ENCODE measurements around the gene SEMA3B. TPM values are rescaled to one million over a fixed set of nuclear protein-coding genes. Genes with fewer than 3 reads are reported as not detected.
A peak's percentile ranks its signal among the peaks of the same experiment; 100 is the strongest.

SEMA3B gene
- total RNA-seq, 2 experiments from 2014 or later: 1.6 to 2.1 TPM

- peak overlapping the region; percentile 12 for H3K4me3 Mint-ChIP-seq
- ATAC-seq: no peak
- no peaks in the 10 kb centered on the region for H3K9me3 Mint-ChIP-seq (ENCODE audit: low read depth)
- CTCF ChIA-PET: interaction anchor here (0.6 to 3.4 kb wide), 6 partner anchors 9 to 1832 kb away, joined by 3 to 27 read pairs (median 4); partner anchors contain the start of genes IFRD2 and RASSF1
- H3K27me3 Mint-ChIP-seq: no peaks in the 10 kb centered on the region
- H3K36me3 Mint-ChIP-seq (ENCODE audit: low read depth): no peaks in the 10 kb centered on the region
- peak overlapping the region; percentile 42 for H3K27ac Mint-ChIP-seq
- DNase-seq: no peak
- intact Hi-C loops (cut with DNase I, micrococcal nuclease): loop anchor here in 1 of 2 experiments (10.0 kb wide), 1 partner anchor 48 kb away; the partner anchor contains the start of gene LSMEM2
- POLR2A ChIA-PET: interaction anchor here (1.0 kb wide), 1 partner anchor 24 kb away, joined by 3 read pairs; the partner anchor contains the start of genes HYAL3 and NAA80
- H3K4me1 Mint-ChIP-seq: peaks cover 37% of the 10 kb centered on the region
These were observed 54.2 kb downstream of the SEMA3B start for GRCh38 chr3:50323092-50323600.

- Mint-ChIP-seq H3K4me1 (peaks cover 38% of the 10 kb centered on the region), H3K27me3 (no peaks in the 10 kb centered on the region), H3K27ac (peak overlapping the region; percentile 6), H3K9me3 (ENCODE audit: low read depth) (no peaks in the 10 kb centered on the region), H3K36me3 (ENCODE audit: low read depth) (peaks cover 3% of the 10 kb centered on the region), H3K4me3 (no peak overlapping the region)
- ChIA-PET CTCF (interaction anchor here (0.5 to 3.4 kb wide), 16 partner anchors 11 to 1831 kb away, joined by 3 to 27 read pairs (median 4); partner anchors contain the start of genes CYB561D2, HYAL3, IFRD2 and NAA80), POLR2A (interaction anchor here (1.0 kb wide), 1 partner anchor 13 kb away, joined by 3 read pairs; no protein-coding TSS in a partner anchor)
- ATAC-seq: no peak
- intact Hi-C loops (cut with DNase I, micrococcal nuclease): loop anchor here (1.0 to 10.0 kb wide), 2 partner anchors 49 kb away; partner anchors contain the start of gene LSMEM2 (in 1 of the 2)
- no peak for DNase-seq
These were observed 54.8 kb downstream of the SEMA3B start for GRCh38 chr3:50323614-50324199.

- no peak overlapping the region for H3K4me3 Mint-ChIP-seq
- no peaks in the 10 kb centered on the region for H3K9me3 Mint-ChIP-seq (ENCODE audit: low read depth)
- H3K27ac Mint-ChIP-seq: no peak overlapping the region
- DNase-seq (peak; percentile 79), ATAC-seq (peak; percentile 32)
- CTCF ChIA-PET: interaction anchor here (0.5 to 3.4 kb wide), 18 partner anchors 10 to 783 kb away, joined by 3 to 27 read pairs (median 4); partner anchors contain the start of genes CYB561D2, GNAI2, HYAL3 and NAA80
- POLR2A ChIA-PET: interaction anchor here (1.0 kb wide), 1 partner anchor 13 kb away, joined by 3 read pairs; no protein-coding TSS in a partner anchor
- peaks cover 6% of the 10 kb centered on the region for H3K36me3 Mint-ChIP-seq (ENCODE audit: low read depth)
- intact Hi-C loops (cut with DNase I, micrococcal nuclease): loop anchor here (1.0 to 10.0 kb wide), 3 partner anchors 50 to 87 kb away; partner anchors contain the start of genes GNAI2 (in 1 of the 2) and LSMEM2 (in 1 of the 2)
- H3K4me1 Mint-ChIP-seq: peaks cover 32% of the 10 kb centered on the region
- H3K27me3 Mint-ChIP-seq: no peaks in the 10 kb centered on the region
These were observed 55.6 kb downstream of the SEMA3B start for GRCh38 chr3:50324351-50325112.

- Mint-ChIP-seq H3K9me3 (ENCODE audit: low read depth) (no peaks in the 10 kb centered on the region), H3K27ac (no peak overlapping the region), H3K4me3 (no peak overlapping the region), H3K4me1 (peaks cover 28% of the 10 kb centered on the region), H3K36me3 (ENCODE audit: low read depth) (peaks cover 9% of the 10 kb centered on the region), H3K27me3 (no peaks in the 10 kb centered on the region)
- DNase-seq: no peak
- intact Hi-C loops (cut with DNase I, micrococcal nuclease): loop anchor here in 1 of 2 experiments (5.0 to 10.0 kb wide), 2 partner anchors 50 to 88 kb away; partner anchors contain the start of genes GNAI2 and LSMEM2
- ChIA-PET POLR2A (no interaction called here), CTCF (interaction anchor here (0.6 to 3.4 kb wide), 9 partner anchors 9 to 614 kb away, joined by 3 to 27 read pairs (median 7); partner anchors contain the start of genes CYB561D2, GNAI2, HYAL3 and NAA80)
- ATAC-seq: no peak
These were observed 56.1 kb downstream of the SEMA3B start for GRCh38 chr3:50325113-50325480.

GRCh38 chr3:50325497-50326181 lies 56.7 kb downstream of the SEMA3B start:
- no peak overlapping the region for H3K27ac Mint-ChIP-seq
- no peaks in the 10 kb centered on the region for H3K27me3 Mint-ChIP-seq
- intact Hi-C loops (cut with DNase I, micrococcal nuclease): loop anchor here in 1 of 2 experiments (5.0 to 10.0 kb wide), 2 partner anchors 51 to 88 kb away; partner anchors contain the start of genes GNAI2 and LSMEM2
- no peak overlapping the region for H3K4me3 Mint-ChIP-seq
- H3K4me1 Mint-ChIP-seq: peaks cover 23% of the 10 kb centered on the region
- no peak for ATAC-seq
- H3K36me3 Mint-ChIP-seq (ENCODE audit: low read depth): peaks cover 15% of the 10 kb centered on the region
- CTCF ChIA-PET: interaction anchor here (0.6 to 3.6 kb wide), 7 partner anchors 11 to 90 kb away, joined by 4 to 27 read pairs (median 5); partner anchors contain the start of genes GNAI2, HYAL3, NAA80 and ZMYND10
- DNase-seq: no peak
- H3K9me3 Mint-ChIP-seq (ENCODE audit: low read depth): no peaks in the 10 kb centered on the region
- POLR2A ChIA-PET: no interaction called here

GRCh38 chr3:50326182-50326541 lies 57.2 kb downstream of the SEMA3B start:
- ATAC-seq: no peak
- Mint-ChIP-seq H3K9me3 (ENCODE audit: low read depth) (no peaks in the 10 kb centered on the region), H3K4me3 (no peak overlapping the region), H3K36me3 (ENCODE audit: low read depth) (peaks cover 20% of the 10 kb centered on the region), H3K27me3 (no peaks in the 10 kb centered on the region), H3K27ac (no peak overlapping the region), H3K4me1 (peaks cover 22% of the 10 kb centered on the region)
- intact Hi-C loops (cut with DNase I, micrococcal nuclease): loop anchor here in 1 of 2 experiments (5.0 to 10.0 kb wide), 2 partner anchors 51 to 89 kb away; partner anchors contain the start of genes GNAI2 and LSMEM2
- DNase-seq: no peak
- CTCF ChIA-PET: interaction anchor here (0.6 to 3.6 kb wide), 4 partner anchors 10 to 1152 kb away, joined by 3 to 16 read pairs (median 4); partner anchors contain the start of genes HYAL3, NAA80 and ZMYND10
- POLR2A ChIA-PET: no interaction called here

GRCh38 chr3:50327129-50327528 lies 58.2 kb downstream of the SEMA3B start:
- ChIA-PET CTCF (interaction anchor here (1.1 to 3.6 kb wide), 7 partner anchors 8 to 92 kb away, joined by 4 to 18 read pairs (median 4); partner anchors contain the start of genes HYAL3, NAA80 and ZMYND10), POLR2A (interaction anchor here (1.6 kb wide), 1 partner anchor 10 kb away, joined by 18 read pairs; no protein-coding TSS in a partner anchor)
- Mint-ChIP-seq H3K27me3 (no peaks in the 10 kb centered on the region), H3K4me1 (peaks cover 22% of the 10 kb centered on the region), H3K4me3 (peak overlapping the region; percentile 83), H3K27ac (peak overlapping the region; percentile 19), H3K36me3 (ENCODE audit: low read depth) (peaks cover 28% of the 10 kb centered on the region), H3K9me3 (ENCODE audit: low read depth) (no peaks in the 10 kb centered on the region)
- ATAC-seq (no peak), DNase-seq (no peak)
- intact Hi-C loops (cut with DNase I, micrococcal nuclease): loop anchor here in 1 of 2 experiments (5.0 to 10.0 kb wide), 2 partner anchors 52 to 90 kb away; partner anchors contain the start of genes GNAI2 and LSMEM2

Small RNA genes lying within 50 kb of the gene (microRNA-seq; reads per million reads assigned to microRNA genes)
- gene MIR5787 (ENCODE audit: borderline replicate concordance): not detected

Other genes with a start within 250 kb of the SEMA3B start
- 100 to 1,000 TPM; 118 to 131 TPM for gene RBM5, start 180.2 kb upstream of the SEMA3B start, total RNA-seq
- gene SEMA3F, start 113.8 kb upstream of the SEMA3B start, total RNA-seq: under 1 TPM; 0.25 to 0.46 TPM
- gene GNAT1, start 77.5 kb upstream of the SEMA3B start, total RNA-seq: under 1 TPM in 1 of 2 experiments, not detected in 1; 0.14 TPM
- under 1 TPM in 1 of 2 experiments, not detected in 1; 0.12 TPM for gene SLC38A3, start 63.9 kb upstream of the SEMA3B start, total RNA-seq
- 100 to 1,000 TPM; 280 to 341 TPM for gene GNAI2, start 32.9 kb upstream of the SEMA3B start, total RNA-seq
- not detected for gene LSMEM2, start 9.9 kb downstream of the SEMA3B start, total RNA-seq
- 100 to 1,000 TPM; 100 to 125 TPM for gene IFRD2, start 23.3 kb downstream of the SEMA3B start, total RNA-seq
- gene HYAL3, start 30.3 kb downstream of the SEMA3B start, total RNA-seq: 1 to 10 TPM; 4.5 to 5.4 TPM
- gene NAA80, start 30.3 kb downstream of the SEMA3B start, total RNA-seq: 10 to 100 TPM; 17.6 to 18.7 TPM
- gene HYAL1, start 34.4 kb downstream of the SEMA3B start, total RNA-seq: under 1 TPM in 1 of 2 experiments, not detected in 1; 0.37 TPM
- 1 to 10 TPM; 4.7 to 5.1 TPM for gene HYAL2, start 53.6 kb downstream of the SEMA3B start, total RNA-seq
- gene TUSC2, start 59.1 kb downstream of the SEMA3B start, total RNA-seq: 10 to 100 TPM; 15.0 to 17.1 TPM
- 10 to 100 TPM; 30.8 to 50.7 TPM for gene RASSF1, start 71.7 kb downstream of the SEMA3B start, total RNA-seq
- 1 to 10 TPM; 1.0 to 1.3 TPM for gene ZMYND10, start 76.6 kb downstream of the SEMA3B start, total RNA-seq
- gene NPRL2, start 81.6 kb downstream of the SEMA3B start, total RNA-seq: 10 to 100 TPM; 42.5 to 43.0 TPM
- 10 to 100 TPM; 10.3 to 14.3 TPM for gene CYB561D2, start 81.7 kb downstream of the SEMA3B start, total RNA-seq
- gene TMEM115, start 90.4 kb downstream of the SEMA3B start, total RNA-seq: 10 to 100 TPM; 13.1 to 16.1 TPM
- 1 to 10 TPM; 1.1 to 1.5 TPM for gene CACNA2D2, start 234.5 kb downstream of the SEMA3B start, total RNA-seq

All from activated CD4-positive, alpha-beta T cell treated with anti-CD3 and anti-CD28 coated beads for 36 hours (primary cell).